DND-41 (cell line): ENCODE data around the gene COPS8.

Source experiments
- ATAC-seq: fragments of 200-7000 bp; cut with Tn5 transposase; 3 replicates; pipeline ENCODE4 v1.9.1; 2021; ENCODE audit warnings: low read depth; ENCODE audit not compliant: insufficient read depth
- DNase-seq: peaks from one replicate; pipeline ENCODE4 v3.0.0-alpha.2; 2020
- H2AFZ ChIP-seq: 2 replicates; pipeline ENCODE4 v1.6.0; 2012; ENCODE audit warnings: low read depth, low read length
- H3K27ac ChIP-seq: 2 replicates; pipeline ENCODE4 v1.5.1; 2012; ENCODE audit warnings: low read length, inconsistent platforms
- H3K27me3 ChIP-seq: fragments of 200-600 bp; sonication (generic); 2 replicates; pipeline ENCODE4 v1.6.0; 2012; ENCODE audit warnings: low read length, mild to moderate bottlenecking, inconsistent platforms; ENCODE audit not compliant: insufficient read depth, poor library complexity
- H3K36me3 ChIP-seq: 2 replicates; pipeline ENCODE4 v1.5.1; 2012; ENCODE audit warnings: low read length, inconsistent platforms; ENCODE audit not compliant: insufficient read depth
- H3K4me1 ChIP-seq: 2 replicates; pipeline ENCODE4 v1.5.1; 2012; ENCODE audit warnings: mild to moderate bottlenecking, low read length; ENCODE audit not compliant: insufficient read depth
- H3K4me2 ChIP-seq: 2 replicates; pipeline ENCODE4 v1.6.0; 2012; ENCODE audit warnings: mild to moderate bottlenecking, moderate library complexity, low read length, inconsistent platforms; ENCODE audit not compliant: insufficient read depth
- H3K4me3 ChIP-seq, 2 experiments: fragments of 200-600 bp in 1 of 2; shearing (Covaris generic) in 1 of 2; 2 replicates each; pipeline ENCODE4 v1.5.1; 2012 to 2016; ENCODE audit warnings: inconsistent platforms in 2 of 2, low read length in 2 of 2, mild to moderate bottlenecking in 2 of 2, low read depth in 1 of 2, moderate library complexity in 1 of 2
- H3K79me2 ChIP-seq: 2 replicates; pipeline ENCODE4 v1.6.0; 2012; ENCODE audit warnings: low read length, inconsistent platforms; ENCODE audit not compliant: insufficient read depth
- H3K9ac ChIP-seq: 2 replicates; pipeline ENCODE4 v1.6.0; 2012; ENCODE audit warnings: low read depth, mild to moderate bottlenecking, inconsistent platforms, low read length, moderate library complexity
- H3K9me3 ChIP-seq: 2 replicates; pipeline ENCODE4 v1.5.1; 2012; ENCODE audit warnings: low read length, moderate library complexity, mild to moderate bottlenecking, inconsistent platforms; ENCODE audit not compliant: insufficient read depth, severe bottlenecking
- H4K20me1 ChIP-seq: 2 replicates; pipeline ENCODE4 v1.6.0; 2012; ENCODE audit warnings: low read length; ENCODE audit not compliant: insufficient read depth
- EZH2 ChIP-seq: IDR thresholded peaks from 3 replicates; pipeline ENCODE4 v1.6.1; 2012; ENCODE audit warnings: borderline replicate concordance, low read depth, mild to moderate bottlenecking, moderate library complexity, low read length, inconsistent platforms; ENCODE audit not compliant: severe bottlenecking
- TF ChIP-seq, protein P1 (sequence below): IDR thresholded peaks from 2 replicates; pipeline ENCODE4 v1.5.1; 2012; ENCODE audit warnings: borderline replicate concordance, low read length, moderate library complexity, mild to moderate bottlenecking; ENCODE audit not compliant: poor library complexity, severe bottlenecking; ENCODE audit errors: extremely low read depth

The COPS8 gene

DNA sequence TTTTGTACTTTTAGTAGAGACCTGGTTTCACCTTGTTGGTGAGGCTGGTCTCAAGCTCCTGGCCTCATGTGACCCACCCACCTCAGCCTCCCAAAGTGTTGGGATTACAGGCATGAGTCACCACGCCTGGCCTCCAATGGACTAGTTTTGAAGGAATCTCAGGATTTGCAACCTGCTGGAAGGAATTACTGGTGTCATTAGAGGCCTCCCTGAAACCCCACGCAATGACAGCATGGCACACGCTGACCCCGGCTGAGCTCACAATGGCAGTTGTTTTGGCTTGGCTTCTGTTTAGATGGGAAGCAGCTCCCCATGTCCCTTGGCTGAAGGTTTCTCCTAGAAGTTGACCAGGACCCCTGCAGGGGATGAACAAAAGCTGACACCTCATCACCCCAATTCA, 23.1 kb upstream of the COPS8 start:
- H3K79me2 ChIP-seq, result no peaks in the 10 kb centered on the region
- H3K4me2 ChIP-seq, result no peak overlapping the region
- H3K27ac ChIP-seq, result no peak overlapping the region
- H3K9ac ChIP-seq, result no peak overlapping the region
- no peaks in the 10 kb centered on the region for H3K36me3 ChIP-seq
- no peaks in the 10 kb centered on the region for H3K9me3 ChIP-seq
- no peak for ATAC-seq
- H3K27me3 ChIP-seq, result no peaks in the 10 kb centered on the region
- no peaks in the 10 kb centered on the region for H3K4me1 ChIP-seq
- H4K20me1 ChIP-seq, result no peaks in the 10 kb centered on the region
- no peak overlapping the region for H2AFZ ChIP-seq
- DNase-seq, result no peak
- H3K4me3 ChIP-seq, result no peak overlapping the region
- TF ChIP-seq, protein P1, sequence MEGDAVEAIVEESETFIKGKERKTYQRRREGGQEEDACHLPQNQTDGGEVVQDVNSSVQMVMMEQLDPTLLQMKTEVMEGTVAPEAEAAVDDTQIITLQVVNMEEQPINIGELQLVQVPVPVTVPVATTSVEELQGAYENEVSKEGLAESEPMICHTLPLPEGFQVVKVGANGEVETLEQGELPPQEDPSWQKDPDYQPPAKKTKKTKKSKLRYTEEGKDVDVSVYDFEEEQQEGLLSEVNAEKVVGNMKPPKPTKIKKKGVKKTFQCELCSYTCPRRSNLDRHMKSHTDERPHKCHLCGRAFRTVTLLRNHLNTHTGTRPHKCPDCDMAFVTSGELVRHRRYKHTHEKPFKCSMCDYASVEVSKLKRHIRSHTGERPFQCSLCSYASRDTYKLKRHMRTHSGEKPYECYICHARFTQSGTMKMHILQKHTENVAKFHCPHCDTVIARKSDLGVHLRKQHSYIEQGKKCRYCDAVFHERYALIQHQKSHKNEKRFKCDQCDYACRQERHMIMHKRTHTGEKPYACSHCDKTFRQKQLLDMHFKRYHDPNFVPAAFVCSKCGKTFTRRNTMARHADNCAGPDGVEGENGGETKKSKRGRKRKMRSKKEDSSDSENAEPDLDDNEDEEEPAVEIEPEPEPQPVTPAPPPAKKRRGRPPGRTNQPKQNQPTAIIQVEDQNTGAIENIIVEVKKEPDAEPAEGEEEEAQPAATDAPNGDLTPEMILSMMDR, result no peak
- TF ChIP-seq EZH2, result no peak

DNA sequence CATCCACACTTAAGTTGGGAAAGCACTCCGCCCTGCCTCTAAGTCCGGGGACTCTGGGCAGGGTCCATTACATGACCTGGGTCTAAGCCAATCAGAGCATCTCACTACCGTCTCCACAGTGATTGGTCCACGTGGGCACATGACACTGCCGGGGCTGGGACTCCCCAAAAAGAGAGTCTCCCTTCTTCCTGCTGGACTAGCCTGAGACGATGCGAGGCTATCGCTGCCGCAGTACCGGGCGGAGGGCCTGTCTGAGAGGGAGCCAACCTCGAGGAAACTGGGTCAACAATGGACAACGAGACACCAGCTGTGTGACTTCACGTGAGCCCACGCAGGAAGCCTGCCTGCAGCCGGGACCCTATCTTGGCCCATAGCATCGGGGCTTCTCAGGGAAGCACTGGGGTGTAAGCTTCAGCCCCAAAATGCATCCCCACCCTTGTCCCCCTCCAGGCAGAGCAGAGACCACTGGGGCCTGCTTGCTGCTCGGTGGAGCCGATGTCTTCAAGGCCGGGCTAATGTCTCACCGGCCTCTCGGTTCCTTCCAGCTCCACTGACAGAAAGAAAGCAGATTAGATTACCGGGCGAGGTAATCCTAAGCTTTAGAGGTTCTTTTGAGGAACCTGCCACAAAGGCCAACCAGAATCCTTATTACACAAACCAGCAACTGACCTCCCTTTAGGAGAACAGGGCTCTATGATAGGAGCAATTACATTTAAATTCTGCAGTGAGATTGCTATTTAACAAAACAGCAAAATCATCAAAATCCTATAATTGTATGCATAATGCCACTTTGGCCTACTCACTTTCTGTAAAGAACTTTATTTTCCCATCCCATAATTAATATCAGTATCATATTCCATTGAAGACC, 21.3 kb upstream of the COPS8 start:
- no peak overlapping the region for H3K4me3 ChIP-seq
- TF ChIP-seq EZH2, result no peak
- TF ChIP-seq, protein P1, result no peak
- ATAC-seq, result no peak

DNA sequence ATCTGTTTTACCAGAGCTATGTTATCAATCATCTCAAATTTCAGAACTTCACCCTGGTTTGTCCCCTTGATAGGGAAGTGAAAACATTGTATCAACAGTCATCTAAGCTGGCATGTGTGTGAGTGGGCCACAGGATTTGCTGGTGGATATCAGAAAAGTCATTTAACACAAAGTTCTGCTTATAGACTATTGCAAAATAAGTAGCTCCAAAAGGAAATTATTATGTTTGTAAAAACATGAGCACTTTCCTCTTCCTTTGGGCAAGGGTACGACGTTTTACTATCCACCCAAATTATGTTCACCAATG, 20.7 kb upstream of the COPS8 start:
- Histone ChIP-seq H3K79me2 (no peaks in the 10 kb centered on the region), H3K27me3 (no peaks in the 10 kb centered on the region), H3K4me2 (no peak overlapping the region), H3K4me1 (no peaks in the 10 kb centered on the region), H3K27ac (no peak overlapping the region), H3K4me3 (no peak overlapping the region), H3K9me3 (no peaks in the 10 kb centered on the region), H2AFZ (no peak overlapping the region), H4K20me1 (no peaks in the 10 kb centered on the region), H3K36me3 (no peaks in the 10 kb centered on the region), H3K9ac (no peak overlapping the region)
- no peak for DNase-seq
- TF ChIP-seq, protein P1, result no peak
- no peak for TF ChIP-seq EZH2
- no peak for ATAC-seq

More for the DNA sequence above, 21.3 kb upstream of the COPS8 start:
- no peaks in the 10 kb centered on the region for H4K20me1 ChIP-seq
- no peaks in the 10 kb centered on the region for H3K27me3 ChIP-seq
- no peak for DNase-seq
- no peaks in the 10 kb centered on the region for H3K9me3 ChIP-seq
- no peak overlapping the region for H3K9ac ChIP-seq
- no peaks in the 10 kb centered on the region for H3K36me3 ChIP-seq
- no peaks in the 10 kb centered on the region for H3K4me1 ChIP-seq
- H3K27ac ChIP-seq, result no peak overlapping the region
- H3K4me2 ChIP-seq, result no peak overlapping the region
- no peak overlapping the region for H2AFZ ChIP-seq
- no peaks in the 10 kb centered on the region for H3K79me2 ChIP-seq
